ENCODE measurements around the gene ZNF500.

Gene ZNF500

DNA sequence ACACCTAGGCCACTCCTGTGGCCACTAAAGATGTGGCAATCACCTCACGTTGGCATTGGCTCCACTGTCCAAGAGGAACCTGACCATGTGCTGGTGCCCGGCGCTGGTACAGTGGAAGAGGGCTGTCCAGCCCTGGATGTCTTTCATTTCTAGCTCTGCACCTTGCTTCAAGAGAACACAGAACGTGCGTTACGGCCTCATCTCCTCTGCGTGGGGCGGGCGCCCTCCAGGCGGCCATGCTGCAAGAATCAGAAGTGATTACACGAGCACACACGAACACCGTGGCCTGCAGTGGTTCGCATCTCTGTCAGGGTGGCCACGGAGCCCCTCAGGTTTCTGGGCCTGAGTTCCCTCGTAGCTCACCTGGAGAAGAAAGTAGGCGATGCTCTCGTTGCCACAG, 40.3 kb downstream of the ZNF500 start:
- Histone ChIP-seq H3K4me1 (ENCODE audit: control insufficient read depth, insufficient read depth, low read length) (no peaks in the 10 kb centered on the region), H3K4me3 (ENCODE audit: low read depth, low read length) (no peak overlapping the region), H3K9me3 (ENCODE audit: control insufficient read depth, insufficient read depth, low read depth, low read length) (no peaks in the 10 kb centered on the region), H3K36me3 (ENCODE audit: control insufficient read depth in 2 of 2, insufficient read depth in 1 of 2, low read length in 2 of 2) (peaks cover 14 to 67% of the 10 kb centered on the region in 2 experiments; a peak in 2 of 3 replicates), H3K27ac (ENCODE audit: extremely low read depth, low read depth, low read length) (no peak overlapping the region)
- TF ChIP-seq EGR2 (tag by site-specific recombination; IDR thresholded peaks at IDR 0.05; ENCODE audit: low read depth): no peak
- TF ChIP-seq ZNF350 (tag by site-specific recombination; IDR thresholded peaks at IDR 0.05): no peak
- no peak for TF ChIP-seq ZNF768 (tag by site-specific recombination; IDR thresholded peaks at IDR 0.05)
- TF ChIP-seq KLF16 (tag by site-specific recombination; IDR thresholded peaks at IDR 0.05): no peak
- TF ChIP-seq, protein P1, sequence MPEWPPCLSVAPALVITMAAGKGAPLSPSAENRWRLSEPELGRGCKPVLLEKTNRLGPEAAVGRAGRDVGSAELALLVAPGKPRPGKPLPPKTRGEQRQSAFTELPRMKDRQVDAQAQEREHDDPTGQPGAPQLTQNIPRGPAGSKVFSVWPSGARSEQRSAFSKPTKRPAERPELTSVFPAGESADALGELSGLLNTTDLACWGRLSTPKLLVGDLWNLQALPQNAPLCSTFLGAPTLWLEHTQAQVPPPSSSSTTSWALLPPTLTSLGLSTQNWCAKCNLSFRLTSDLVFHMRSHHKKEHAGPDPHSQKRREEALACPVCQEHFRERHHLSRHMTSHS (tag by site-specific recombination; IDR thresholded peaks at IDR 0.05): no peak
- TF ChIP-seq, protein P2, sequence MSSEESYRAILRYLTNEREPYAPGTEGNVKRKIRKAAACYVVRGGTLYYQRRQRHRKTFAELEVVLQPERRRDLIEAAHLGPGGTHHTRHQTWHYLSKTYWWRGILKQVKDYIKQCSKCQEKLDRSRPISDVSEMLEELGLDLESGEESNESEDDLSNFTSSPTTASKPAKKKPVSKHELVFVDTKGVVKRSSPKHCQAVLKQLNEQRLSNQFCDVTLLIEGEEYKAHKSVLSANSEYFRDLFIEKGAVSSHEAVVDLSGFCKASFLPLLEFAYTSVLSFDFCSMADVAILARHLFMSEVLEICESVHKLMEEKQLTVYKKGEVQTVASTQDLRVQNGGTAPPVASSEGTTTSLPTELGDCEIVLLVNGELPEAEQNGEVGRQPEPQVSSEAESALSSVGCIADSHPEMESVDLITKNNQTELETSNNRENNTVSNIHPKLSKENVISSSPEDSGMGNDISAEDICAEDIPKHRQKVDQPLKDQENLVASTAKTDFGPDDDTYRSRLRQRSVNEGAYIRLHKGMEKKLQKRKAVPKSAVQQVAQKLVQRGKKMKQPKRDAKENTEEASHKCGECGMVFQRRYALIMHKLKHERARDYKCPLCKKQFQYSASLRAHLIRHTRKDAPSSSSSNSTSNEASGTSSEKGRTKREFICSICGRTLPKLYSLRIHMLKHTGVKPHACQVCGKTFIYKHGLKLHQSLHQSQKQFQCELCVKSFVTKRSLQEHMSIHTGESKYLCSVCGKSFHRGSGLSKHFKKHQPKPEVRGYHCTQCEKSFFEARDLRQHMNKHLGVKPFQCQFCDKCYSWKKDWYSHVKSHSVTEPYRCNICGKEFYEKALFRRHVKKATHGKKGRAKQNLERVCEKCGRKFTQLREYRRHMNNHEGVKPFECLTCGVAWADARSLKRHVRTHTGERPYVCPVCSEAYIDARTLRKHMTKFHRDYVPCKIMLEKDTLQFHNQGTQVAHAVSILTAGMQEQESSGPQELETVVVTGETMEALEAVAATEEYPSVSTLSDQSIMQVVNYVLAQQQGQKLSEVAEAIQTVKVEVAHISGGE (tag by site-specific recombination; conservative IDR thresholded peaks at IDR 0.05; ENCODE audit: low read depth): no peak
- TF ChIP-seq ZBTB48 (tag by site-specific recombination; IDR thresholded peaks at IDR 0.05): no peak
- TF ChIP-seq ZNF610 (tag by site-specific recombination; IDR thresholded peaks at IDR 0.05; ENCODE audit: borderline replicate concordance): no peak
- no peak for TF ChIP-seq ZIC2 (tag by site-specific recombination; IDR thresholded peaks at IDR 0.05)
- no peak for TF ChIP-seq ZNF248 (tag by site-specific recombination; IDR thresholded peaks at IDR 0.05)
- TF ChIP-seq ZBTB7A (tag by site-specific recombination; IDR thresholded peaks at IDR 0.05; ENCODE audit: low read depth): no peak
- TF ChIP-seq, protein P3, sequence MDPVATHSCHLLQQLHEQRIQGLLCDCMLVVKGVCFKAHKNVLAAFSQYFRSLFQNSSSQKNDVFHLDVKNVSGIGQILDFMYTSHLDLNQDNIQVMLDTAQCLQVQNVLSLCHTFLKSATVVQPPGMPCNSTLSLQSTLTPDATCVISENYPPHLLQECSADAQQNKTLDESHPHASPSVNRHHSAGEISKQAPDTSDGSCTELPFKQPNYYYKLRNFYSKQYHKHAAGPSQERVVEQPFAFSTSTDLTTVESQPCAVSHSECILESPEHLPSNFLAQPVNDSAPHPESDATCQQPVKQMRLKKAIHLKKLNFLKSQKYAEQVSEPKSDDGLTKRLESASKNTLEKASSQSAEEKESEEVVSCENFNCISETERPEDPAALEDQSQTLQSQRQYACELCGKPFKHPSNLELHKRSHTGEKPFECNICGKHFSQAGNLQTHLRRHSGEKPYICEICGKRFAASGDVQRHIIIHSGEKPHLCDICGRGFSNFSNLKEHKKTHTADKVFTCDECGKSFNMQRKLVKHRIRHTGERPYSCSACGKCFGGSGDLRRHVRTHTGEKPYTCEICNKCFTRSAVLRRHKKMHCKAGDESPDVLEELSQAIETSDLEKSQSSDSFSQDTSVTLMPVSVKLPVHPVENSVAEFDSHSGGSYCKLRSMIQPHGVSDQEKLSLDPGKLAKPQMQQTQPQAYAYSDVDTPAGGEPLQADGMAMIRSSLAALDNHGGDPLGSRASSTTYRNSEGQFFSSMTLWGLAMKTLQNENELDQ (tag by site-specific recombination; IDR thresholded peaks at IDR 0.05; ENCODE audit: low read depth): no peak
- TF ChIP-seq, protein P4, sequence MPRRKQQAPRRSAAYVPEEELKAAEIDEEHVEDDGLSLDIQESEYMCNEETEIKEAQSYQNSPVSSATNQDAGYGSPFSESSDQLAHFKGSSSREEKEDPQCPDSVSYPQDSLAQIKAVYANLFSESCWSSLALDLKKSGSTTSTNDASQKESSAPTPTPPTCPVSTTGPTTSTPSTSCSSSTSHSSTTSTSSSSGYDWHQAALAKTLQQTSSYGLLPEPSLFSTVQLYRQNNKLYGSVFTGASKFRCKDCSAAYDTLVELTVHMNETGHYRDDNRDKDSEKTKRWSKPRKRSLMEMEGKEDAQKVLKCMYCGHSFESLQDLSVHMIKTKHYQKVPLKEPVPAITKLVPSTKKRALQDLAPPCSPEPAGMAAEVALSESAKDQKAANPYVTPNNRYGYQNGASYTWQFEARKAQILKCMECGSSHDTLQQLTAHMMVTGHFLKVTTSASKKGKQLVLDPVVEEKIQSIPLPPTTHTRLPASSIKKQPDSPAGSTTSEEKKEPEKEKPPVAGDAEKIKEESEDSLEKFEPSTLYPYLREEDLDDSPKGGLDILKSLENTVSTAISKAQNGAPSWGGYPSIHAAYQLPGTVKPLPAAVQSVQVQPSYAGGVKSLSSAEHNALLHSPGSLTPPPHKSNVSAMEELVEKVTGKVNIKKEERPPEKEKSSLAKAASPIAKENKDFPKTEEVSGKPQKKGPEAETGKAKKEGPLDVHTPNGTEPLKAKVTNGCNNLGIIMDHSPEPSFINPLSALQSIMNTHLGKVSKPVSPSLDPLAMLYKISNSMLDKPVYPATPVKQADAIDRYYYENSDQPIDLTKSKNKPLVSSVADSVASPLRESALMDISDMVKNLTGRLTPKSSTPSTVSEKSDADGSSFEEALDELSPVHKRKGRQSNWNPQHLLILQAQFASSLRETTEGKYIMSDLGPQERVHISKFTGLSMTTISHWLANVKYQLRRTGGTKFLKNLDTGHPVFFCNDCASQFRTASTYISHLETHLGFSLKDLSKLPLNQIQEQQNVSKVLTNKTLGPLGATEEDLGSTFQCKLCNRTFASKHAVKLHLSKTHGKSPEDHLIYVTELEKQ (tag by site-specific recombination; IDR thresholded peaks at IDR 0.05; ENCODE audit: borderline replicate concordance): no peak
- TF ChIP-seq ZNF560 (tag by site-specific recombination; IDR thresholded peaks at IDR 0.05; ENCODE audit: borderline replicate concordance): no peak
- TF ChIP-seq ZNF121 (tag by site-specific recombination; IDR thresholded peaks at IDR 0.05): no peak
- TF ChIP-seq ZNF211 (tag by site-specific recombination; IDR thresholded peaks at IDR 0.05; ENCODE audit: low read depth): no peak
- TF ChIP-seq HOXA7 (CRISPR knock-in tag; IDR thresholded peaks at IDR 0.05; ENCODE audit: borderline replicate concordance): no peak
- no peak for TF ChIP-seq ZNF404 (tag by site-specific recombination; IDR thresholded peaks at IDR 0.05)
- ChIA-PET CTCF (no interaction called here), POLR2A (no interaction called here)

All from HEK293 (cell line).